GM12878 (cell line): ENCODE data around the gene STKLD1.

Source experiments
- EZH2 ChIP-seq: IDR thresholded peaks from 2 replicates; pipeline ENCODE4 v1.6.1; 2012; ENCODE audit warnings: low read depth, mild to moderate bottlenecking, control low read depth, inconsistent platforms, low read length, borderline replicate concordance; ENCODE audit not compliant: control insufficient read depth
- JUNB ChIP-seq: IDR thresholded peaks from 2 replicates; pipeline ENCODE4 v1.6.1; 2016; ENCODE audit warnings: antibody characterized with exemption, mild to moderate bottlenecking
- POLR2AphosphoS5 ChIP-seq: IDR thresholded peaks from 2 replicates; pipeline ENCODE4 v1.6.1; 2011; ENCODE audit warnings: mild to moderate bottlenecking, low read length, inconsistent platforms

DNA sequence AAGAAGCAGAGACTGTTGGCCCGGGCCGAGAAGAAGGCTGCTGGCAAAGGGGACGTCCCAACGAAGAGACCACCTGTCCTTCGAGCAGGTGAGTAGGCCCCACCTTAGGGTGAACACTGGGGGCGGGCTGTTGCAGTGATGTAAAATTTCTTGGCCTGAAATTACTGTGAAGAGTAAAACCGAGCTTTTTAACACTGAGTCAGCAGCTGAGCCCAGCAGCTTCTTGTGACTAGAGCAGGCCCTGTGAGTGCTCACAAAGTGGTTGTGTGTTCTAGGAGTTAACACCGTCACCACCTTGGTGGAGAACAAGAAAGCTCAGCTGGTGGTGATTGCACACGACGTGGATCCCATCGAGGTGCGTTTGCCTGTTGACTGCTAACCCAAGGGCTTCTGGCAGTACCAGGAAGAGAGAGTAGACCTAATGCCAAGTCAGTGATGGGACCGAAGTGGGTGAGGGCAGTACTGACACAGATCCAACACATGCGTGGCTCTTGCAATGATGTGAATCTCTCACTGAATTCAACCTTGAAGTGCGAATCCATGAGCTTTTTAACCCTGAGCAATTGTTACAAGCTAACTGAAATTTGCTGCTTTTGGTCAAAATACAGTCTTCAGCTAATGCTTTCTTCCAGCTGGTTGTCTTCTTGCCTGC lies 26.1 kb upstream of the STKLD1 start:
- TF ChIP-seq POLR2AphosphoS5 (no peak; the same call in 1 of the 2 replicates), EZH2 (no peak), JUNB (no peak)
